ENCODE results near the gene EVI2A.

DNA sequence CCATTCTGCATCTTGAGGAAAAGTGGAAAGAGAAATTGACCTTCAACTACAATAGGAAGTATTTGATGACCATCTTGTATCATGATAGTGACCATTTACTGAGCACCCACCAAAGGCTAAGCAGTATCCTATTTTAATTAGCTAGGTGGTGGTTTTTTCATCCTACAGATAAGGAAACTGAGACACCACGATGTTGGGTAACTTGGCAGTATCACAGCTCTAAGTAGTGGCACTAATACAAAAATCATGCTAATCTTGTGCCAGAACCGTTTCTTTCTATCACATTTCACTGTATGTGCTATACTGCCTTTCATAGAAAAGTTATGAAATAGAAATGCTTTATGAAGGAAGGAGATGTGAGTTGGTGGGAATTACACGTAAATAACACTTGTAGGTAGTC, 9.9 kb downstream of the EVI2A start:
- TF ChIP-seq BHLHE40 (IDR thresholded peaks at IDR 0.05; ENCODE audit: borderline replicate concordance in 1 of 2, low read depth in 2 of 2, low read length in 1 of 2) (no peak), JUND (IDR thresholded peaks at IDR 0.05; ENCODE audit: low read depth, low read length) (no peak), KDM1A (IDR thresholded peaks at IDR 0.05; ENCODE audit: borderline replicate concordance) (no peak), ZBED1 (IDR thresholded peaks at IDR 0.05; ENCODE audit: borderline replicate concordance) (no peak), FOS (IDR thresholded peaks at IDR 0.05; ENCODE audit: borderline replicate concordance, extremely low read depth, insufficient read length) (no peak), EED (IDR thresholded peaks at IDR 0.05; ENCODE audit: low read depth) (no peak)
- TF ChIP-seq, protein P1, sequence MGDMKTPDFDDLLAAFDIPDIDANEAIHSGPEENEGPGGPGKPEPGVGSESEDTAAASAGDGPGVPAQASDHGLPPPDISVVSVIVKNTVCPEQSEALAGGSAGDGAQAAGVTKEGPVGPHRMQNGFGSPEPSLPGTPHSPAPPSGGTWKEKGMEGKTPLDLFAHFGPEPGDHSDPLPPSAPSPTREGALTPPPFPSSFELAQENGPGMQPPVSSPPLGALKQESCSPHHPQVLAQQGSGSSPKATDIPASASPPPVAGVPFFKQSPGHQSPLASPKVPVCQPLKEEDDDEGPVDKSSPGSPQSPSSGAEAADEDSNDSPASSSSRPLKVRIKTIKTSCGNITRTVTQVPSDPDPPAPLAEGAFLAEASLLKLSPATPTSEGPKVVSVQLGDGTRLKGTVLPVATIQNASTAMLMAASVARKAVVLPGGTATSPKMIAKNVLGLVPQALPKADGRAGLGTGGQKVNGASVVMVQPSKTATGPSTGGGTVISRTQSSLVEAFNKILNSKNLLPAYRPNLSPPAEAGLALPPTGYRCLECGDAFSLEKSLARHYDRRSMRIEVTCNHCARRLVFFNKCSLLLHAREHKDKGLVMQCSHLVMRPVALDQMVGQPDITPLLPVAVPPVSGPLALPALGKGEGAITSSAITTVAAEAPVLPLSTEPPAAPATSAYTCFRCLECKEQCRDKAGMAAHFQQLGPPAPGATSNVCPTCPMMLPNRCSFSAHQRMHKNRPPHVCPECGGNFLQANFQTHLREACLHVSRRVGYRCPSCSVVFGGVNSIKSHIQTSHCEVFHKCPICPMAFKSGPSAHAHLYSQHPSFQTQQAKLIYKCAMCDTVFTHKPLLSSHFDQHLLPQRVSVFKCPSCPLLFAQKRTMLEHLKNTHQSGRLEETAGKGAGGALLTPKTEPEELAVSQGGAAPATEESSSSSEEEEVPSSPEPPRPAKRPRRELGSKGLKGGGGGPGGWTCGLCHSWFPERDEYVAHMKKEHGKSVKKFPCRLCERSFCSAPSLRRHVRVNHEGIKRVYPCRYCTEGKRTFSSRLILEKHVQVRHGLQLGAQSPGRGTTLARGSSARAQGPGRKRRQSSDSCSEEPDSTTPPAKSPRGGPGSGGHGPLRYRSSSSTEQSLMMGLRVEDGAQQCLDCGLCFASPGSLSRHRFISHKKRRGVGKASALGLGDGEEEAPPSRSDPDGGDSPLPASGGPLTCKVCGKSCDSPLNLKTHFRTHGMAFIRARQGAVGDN (IDR thresholded peaks at IDR 0.05), result no peak
- TF ChIP-seq, protein P2, sequence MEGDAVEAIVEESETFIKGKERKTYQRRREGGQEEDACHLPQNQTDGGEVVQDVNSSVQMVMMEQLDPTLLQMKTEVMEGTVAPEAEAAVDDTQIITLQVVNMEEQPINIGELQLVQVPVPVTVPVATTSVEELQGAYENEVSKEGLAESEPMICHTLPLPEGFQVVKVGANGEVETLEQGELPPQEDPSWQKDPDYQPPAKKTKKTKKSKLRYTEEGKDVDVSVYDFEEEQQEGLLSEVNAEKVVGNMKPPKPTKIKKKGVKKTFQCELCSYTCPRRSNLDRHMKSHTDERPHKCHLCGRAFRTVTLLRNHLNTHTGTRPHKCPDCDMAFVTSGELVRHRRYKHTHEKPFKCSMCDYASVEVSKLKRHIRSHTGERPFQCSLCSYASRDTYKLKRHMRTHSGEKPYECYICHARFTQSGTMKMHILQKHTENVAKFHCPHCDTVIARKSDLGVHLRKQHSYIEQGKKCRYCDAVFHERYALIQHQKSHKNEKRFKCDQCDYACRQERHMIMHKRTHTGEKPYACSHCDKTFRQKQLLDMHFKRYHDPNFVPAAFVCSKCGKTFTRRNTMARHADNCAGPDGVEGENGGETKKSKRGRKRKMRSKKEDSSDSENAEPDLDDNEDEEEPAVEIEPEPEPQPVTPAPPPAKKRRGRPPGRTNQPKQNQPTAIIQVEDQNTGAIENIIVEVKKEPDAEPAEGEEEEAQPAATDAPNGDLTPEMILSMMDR (IDR thresholded peaks at IDR 0.05 in 2 of 3, conservative IDR thresholded peaks at IDR 0.05 in 1 of 3; ENCODE audit: control insufficient read depth in 2 of 3, extremely low read depth in 1 of 3, insufficient read depth in 1 of 3, low read depth in 3 of 3, low read length in 3 of 3), result no peak

Measured in GM12878 (cell line).